ENCODE measurements around the gene TERC. TPM values are rescaled to one million over a fixed set of nuclear protein-coding genes. Genes with fewer than 3 reads are reported as not detected.

Gene TERC
- total RNA-seq, 2 donors from 2014 or later, result 9.4 to 11.1 TPM

DNA sequence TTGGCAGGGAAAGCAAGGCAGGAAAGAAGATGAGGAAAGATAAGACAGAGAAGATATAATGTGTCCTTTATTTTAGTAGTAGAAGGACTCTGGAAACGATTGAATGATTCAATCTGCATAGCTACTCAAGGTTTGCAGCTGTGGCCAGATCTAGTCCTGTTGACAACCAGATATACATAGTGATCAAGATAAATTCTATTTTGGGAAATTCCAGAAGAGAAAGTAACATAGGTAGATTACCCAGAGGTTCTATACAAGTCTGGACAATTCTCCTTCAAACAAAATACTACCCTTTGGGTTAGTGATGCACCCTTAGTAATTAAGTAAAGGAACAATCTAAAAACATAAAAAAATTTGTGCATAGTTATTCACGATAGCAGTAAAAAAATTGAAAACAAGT is 9.4 kb downstream of the TERC start:
- Mint-ChIP-seq H3K27me3 (ENCODE audit: insufficient read depth) (no peaks in the 10 kb centered on the region), H3K4me1 (no peaks in the 10 kb centered on the region), H3K4me3 (no peak overlapping the region), H3K27ac (no peak overlapping the region), H3K36me3 (ENCODE audit: low read depth) (no peaks in the 10 kb centered on the region), H3K9me3 (no peaks in the 10 kb centered on the region)
- no peaks in the 10 kb centered on the region for H3K27me3 ChIP-seq (ENCODE audit: control insufficient read depth, insufficient read depth, low read length, poor library complexity, severe bottlenecking)
- no peaks in the 10 kb centered on the region for H3K4me1 ChIP-seq (ENCODE audit: control insufficient read depth, insufficient read depth, low read length)
- 56 to 80% methylated on average over 1 of the region's 2 CpGs for WGBS, 2 experiments (ENCODE audit: insufficient coverage in 1 of 2, insufficient read length in 1 of 2)
- no peak overlapping the region for H3K4me3 ChIP-seq (ENCODE audit: low read length)
- H3K27ac ChIP-seq (ENCODE audit: low read depth, low read length), result no peak overlapping the region
- no peak overlapping the region for H3K9ac ChIP-seq (ENCODE audit: extremely low read depth, low read length, poor library complexity, severe bottlenecking)
- no peaks in the 10 kb centered on the region for H3K9me3 ChIP-seq (ENCODE audit: control insufficient read depth, low read length)
- no peaks in the 10 kb centered on the region for H3K36me3 ChIP-seq (ENCODE audit: control insufficient read depth, insufficient read depth, low read length)
- no peak for DNase-seq
- no peak for TF ChIP-seq CTCF (conservative IDR thresholded peaks at IDR 0.05)

GRCh38 chr3:169754711-169755110 is 10.1 kb downstream of the TERC start:
- Histone ChIP-seq H3K9me3 (ENCODE audit: control insufficient read depth, low read length) (no peaks in the 10 kb centered on the region), H3K4me1 (ENCODE audit: control insufficient read depth, insufficient read depth, low read length) (no peaks in the 10 kb centered on the region), H3K27ac (ENCODE audit: low read depth, low read length) (no peak overlapping the region), H3K9ac (ENCODE audit: extremely low read depth, low read length, poor library complexity, severe bottlenecking) (no peak overlapping the region), H3K27me3 (ENCODE audit: control insufficient read depth, insufficient read depth, low read length, poor library complexity, severe bottlenecking) (no peaks in the 10 kb centered on the region), H3K4me3 (ENCODE audit: low read length) (no peak overlapping the region), H3K36me3 (ENCODE audit: control insufficient read depth, insufficient read depth, low read length) (no peaks in the 10 kb centered on the region)
- no peaks in the 10 kb centered on the region for H3K36me3 Mint-ChIP-seq (ENCODE audit: low read depth)
- no peak for TF ChIP-seq CTCF (conservative IDR thresholded peaks at IDR 0.05)
- no peaks in the 10 kb centered on the region for H3K9me3 Mint-ChIP-seq
- H3K4me3 Mint-ChIP-seq, result no peak overlapping the region
- 79 to 92% methylated on average over 3 of the region's 3 CpGs for WGBS, 2 experiments (ENCODE audit: insufficient coverage in 1 of 2, insufficient read length in 1 of 2)
- no peak for DNase-seq
- no peak overlapping the region for H3K27ac Mint-ChIP-seq
- H3K27me3 Mint-ChIP-seq (ENCODE audit: insufficient read depth), result no peaks in the 10 kb centered on the region
- H3K4me1 Mint-ChIP-seq, result no peaks in the 10 kb centered on the region

GRCh38 chr3:169751875-169752274 is 13.0 kb downstream of the TERC start:
- no peak for TF ChIP-seq CTCF (conservative IDR thresholded peaks at IDR 0.05)
- no peaks in the 10 kb centered on the region for H3K36me3 Mint-ChIP-seq (ENCODE audit: low read depth)
- no peaks in the 10 kb centered on the region for H3K36me3 ChIP-seq (ENCODE audit: control insufficient read depth, insufficient read depth, low read length)
- no peak overlapping the region for H3K9ac ChIP-seq (ENCODE audit: extremely low read depth, low read length, poor library complexity, severe bottlenecking)
- H3K4me3 Mint-ChIP-seq, result no peak overlapping the region
- no peak for DNase-seq
- no peaks in the 10 kb centered on the region for H3K9me3 Mint-ChIP-seq
- no peaks in the 10 kb centered on the region for H3K4me1 Mint-ChIP-seq
- 86 to 90% methylated on average over 1 to 2 of the region's 2 CpGs for WGBS, 2 experiments (ENCODE audit: insufficient coverage in 1 of 2, insufficient read length in 1 of 2)
- H3K27ac ChIP-seq (ENCODE audit: low read depth, low read length), result no peak overlapping the region
- no peak overlapping the region for H3K27ac Mint-ChIP-seq
- no peak overlapping the region for H3K4me3 ChIP-seq (ENCODE audit: low read length)
- H3K9me3 ChIP-seq (ENCODE audit: control insufficient read depth, low read length), result no peaks in the 10 kb centered on the region
- peaks cover 4% of the 10 kb centered on the region for H3K27me3 Mint-ChIP-seq (ENCODE audit: insufficient read depth)
- no peaks in the 10 kb centered on the region for H3K27me3 ChIP-seq (ENCODE audit: control insufficient read depth, insufficient read depth, low read length, poor library complexity, severe bottlenecking)
- H3K4me1 ChIP-seq (ENCODE audit: control insufficient read depth, insufficient read depth, low read length), result no peaks in the 10 kb centered on the region

Data from endodermal cell (in vitro differentiated cells).